ENCODE data around the gene SEM1.

DNA sequence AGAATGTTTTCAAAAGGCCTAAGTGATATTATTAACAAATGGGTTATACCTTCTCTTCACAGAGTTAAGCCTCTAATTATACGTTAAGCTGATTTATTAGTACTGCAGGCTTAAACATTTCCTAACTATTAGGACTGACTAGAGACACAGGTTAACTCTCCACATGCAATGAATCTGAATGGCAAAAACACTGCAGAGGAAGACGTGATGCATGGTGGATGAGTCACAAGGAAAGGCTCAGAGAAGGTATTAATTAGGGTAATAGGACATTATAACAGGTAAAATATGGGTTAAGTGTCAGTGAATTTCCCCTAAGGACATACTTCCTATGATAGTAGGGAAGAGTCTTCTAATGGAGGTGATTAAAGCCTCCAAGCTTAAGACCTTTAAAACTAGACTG, 24.7 kb upstream of the SEM1 start:
- TF ChIP-seq CTCF (IDR thresholded peaks at IDR 0.05; ENCODE audit: low read depth, low read length), result no peak
- TF ChIP-seq EZH2phosphoT487 (IDR thresholded peaks at IDR 0.05; ENCODE audit: low read depth), result no peak
